ENCODE data around the gene RHEX.

DNA sequence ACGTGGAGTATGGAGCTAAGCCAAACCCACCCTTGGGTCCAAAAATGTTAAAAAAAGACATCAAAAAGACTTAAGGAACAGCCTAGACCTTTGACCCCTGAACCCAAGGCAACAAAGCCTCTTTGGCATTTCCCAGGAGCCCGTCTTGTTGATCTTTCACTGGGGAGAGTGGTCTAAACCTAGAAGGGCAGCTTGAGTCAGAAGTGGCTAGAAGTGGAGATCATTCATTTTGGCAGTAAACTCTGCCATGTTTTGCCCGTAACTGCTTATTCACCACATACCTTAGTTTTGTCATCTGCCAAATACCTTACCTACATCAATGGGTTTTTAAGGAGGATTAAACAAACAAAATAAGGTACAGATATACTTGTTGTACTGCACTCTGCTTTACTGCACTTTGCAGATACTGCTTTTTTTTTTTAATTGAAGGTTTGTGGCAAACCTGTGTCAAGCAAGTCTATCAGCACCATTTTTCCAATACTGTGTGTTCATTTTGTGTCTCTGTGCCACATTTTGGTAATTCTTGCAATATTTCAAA is 27.6 kb upstream of the RHEX start:
- TF ChIP-seq, protein P1, sequence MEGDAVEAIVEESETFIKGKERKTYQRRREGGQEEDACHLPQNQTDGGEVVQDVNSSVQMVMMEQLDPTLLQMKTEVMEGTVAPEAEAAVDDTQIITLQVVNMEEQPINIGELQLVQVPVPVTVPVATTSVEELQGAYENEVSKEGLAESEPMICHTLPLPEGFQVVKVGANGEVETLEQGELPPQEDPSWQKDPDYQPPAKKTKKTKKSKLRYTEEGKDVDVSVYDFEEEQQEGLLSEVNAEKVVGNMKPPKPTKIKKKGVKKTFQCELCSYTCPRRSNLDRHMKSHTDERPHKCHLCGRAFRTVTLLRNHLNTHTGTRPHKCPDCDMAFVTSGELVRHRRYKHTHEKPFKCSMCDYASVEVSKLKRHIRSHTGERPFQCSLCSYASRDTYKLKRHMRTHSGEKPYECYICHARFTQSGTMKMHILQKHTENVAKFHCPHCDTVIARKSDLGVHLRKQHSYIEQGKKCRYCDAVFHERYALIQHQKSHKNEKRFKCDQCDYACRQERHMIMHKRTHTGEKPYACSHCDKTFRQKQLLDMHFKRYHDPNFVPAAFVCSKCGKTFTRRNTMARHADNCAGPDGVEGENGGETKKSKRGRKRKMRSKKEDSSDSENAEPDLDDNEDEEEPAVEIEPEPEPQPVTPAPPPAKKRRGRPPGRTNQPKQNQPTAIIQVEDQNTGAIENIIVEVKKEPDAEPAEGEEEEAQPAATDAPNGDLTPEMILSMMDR (IDR thresholded peaks at IDR 0.05; ENCODE audit: low read depth, low read length): no peak
- no peak for TF ChIP-seq EZH2phosphoT487 (IDR thresholded peaks at IDR 0.05; ENCODE audit: low read depth)

Measured in OCI-LY3 (cell line).